Measurements from ENCODE around the gene CHAT. TPM values are rescaled to one million over a fixed set of nuclear protein-coding genes. Genes with fewer than 3 reads are reported as not detected.

Gene CHAT
- total RNA-seq, 3 donors from 2014 or later (not counting 1 experiment from before 2014, with no cell fraction given): not detected

DNA sequence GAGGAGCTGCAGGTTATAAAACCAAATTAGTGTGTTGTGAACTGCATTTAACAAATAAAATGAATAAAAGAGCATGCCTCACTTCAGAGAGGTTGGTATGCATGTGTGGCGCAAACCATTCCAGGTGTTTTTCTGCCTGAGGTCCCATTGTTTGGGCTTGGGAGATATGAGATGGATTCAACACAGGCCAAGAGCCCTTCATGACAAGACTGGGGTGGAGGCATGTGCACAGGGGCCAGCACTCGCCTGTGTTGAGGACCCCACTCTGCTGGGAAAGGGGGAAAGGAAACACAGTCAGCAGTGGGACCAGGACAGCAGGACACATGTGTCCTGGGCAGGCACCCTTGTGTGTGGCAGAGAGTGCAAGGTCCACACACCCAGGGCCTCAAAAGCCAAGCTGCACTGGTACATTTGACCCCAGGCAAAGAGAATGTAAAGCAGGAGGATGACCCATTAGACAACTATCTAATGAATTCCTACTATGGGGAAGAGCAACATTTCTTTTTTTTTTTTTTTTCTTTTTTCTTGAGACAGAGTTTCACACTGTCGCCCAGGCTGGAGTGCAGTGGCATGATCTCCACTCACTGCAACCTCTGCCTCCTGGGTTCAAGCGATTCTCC is 12.9 kb upstream of the CHAT start:
- no peaks in the 10 kb centered on the region for H3K27me3 ChIP-seq (ENCODE audit: control insufficient read depth, insufficient read depth, low read length)
- DNase-seq (no peak), ATAC-seq (no peak)
- no peaks in the 10 kb centered on the region for H3K36me3 Mint-ChIP-seq
- no peak overlapping the region for H3K4me3 Mint-ChIP-seq
- H3K27ac Mint-ChIP-seq: no peak overlapping the region
- H3K4me1 ChIP-seq (ENCODE audit: control insufficient read depth, insufficient read depth, low read length): no peaks in the 10 kb centered on the region
- WGBS (ENCODE audit: insufficient coverage): 68% methylated on average over 4 of the region's 4 CpGs
- intact Hi-C loops (cut with micrococcal nuclease): no loop called here
- no peak overlapping the region for H3K27ac ChIP-seq (ENCODE audit: low read length)
- peaks cover 31 to 52% of the 10 kb centered on the region in 2 donors for H3K27me3 Mint-ChIP-seq (ENCODE audit: low read depth in 2 of 2)
- no peak for TF ChIP-seq CTCF (IDR thresholded peaks at IDR 0.05)
- no peaks in the 10 kb centered on the region for H3K36me3 ChIP-seq (ENCODE audit: control insufficient read depth, insufficient read depth, low read length)
- H3K4me1 Mint-ChIP-seq: no peaks in the 10 kb centered on the region
- H3K9me3 Mint-ChIP-seq: no peaks in the 10 kb centered on the region
- no peaks in the 10 kb centered on the region for H3K9me3 ChIP-seq (ENCODE audit: control insufficient read depth, insufficient read depth, low read length)
- H3K4me3 ChIP-seq (ENCODE audit: low read length): no peak overlapping the region

- intact Hi-C loops (cut with micrococcal nuclease): no loop called here
- DNase-seq (no peak), ATAC-seq (no peak)
- Histone ChIP-seq H3K36me3 (ENCODE audit: control insufficient read depth, insufficient read depth, low read length) (no peaks in the 10 kb centered on the region), H3K9me3 (ENCODE audit: control insufficient read depth, insufficient read depth, low read length) (no peaks in the 10 kb centered on the region), H3K27me3 (ENCODE audit: control insufficient read depth, insufficient read depth, low read length) (peaks cover 2% of the 10 kb centered on the region), H3K4me1 (ENCODE audit: control insufficient read depth, insufficient read depth, low read length) (no peaks in the 10 kb centered on the region), H3K4me3 (ENCODE audit: low read length) (no peak overlapping the region), H3K27ac (ENCODE audit: low read length) (no peak overlapping the region)
- H3K27me3 Mint-ChIP-seq (ENCODE audit: low read depth in 2 of 2): peaks cover 27 to 53% of the 10 kb centered on the region in 2 donors
- H3K27ac Mint-ChIP-seq: no peak overlapping the region
- WGBS (ENCODE audit: insufficient coverage): 82% methylated on average over 7 of the region's 7 CpGs
- H3K9me3 Mint-ChIP-seq: no peaks in the 10 kb centered on the region
- no peak for TF ChIP-seq CTCF (IDR thresholded peaks at IDR 0.05)
- peaks cover 3% of the 10 kb centered on the region in 2 donors for H3K4me1 Mint-ChIP-seq
- H3K4me3 Mint-ChIP-seq: no peak overlapping the region
- no peaks in the 10 kb centered on the region for H3K36me3 Mint-ChIP-seq
These were observed 12.0 kb upstream of the CHAT start for GRCh38 chr10:49601857-49602256.

- H3K27me3 Mint-ChIP-seq (ENCODE audit: low read depth in 2 of 2): peaks cover 26 to 60% of the 10 kb centered on the region in 2 donors
- WGBS (ENCODE audit: insufficient coverage): 81% methylated on average over 2 of the region's 2 CpGs
- DNase-seq (no peak), ATAC-seq (no peak)
- H3K4me1 Mint-ChIP-seq: peaks cover 9% of the 10 kb centered on the region in 2 donors
- Histone ChIP-seq H3K27ac (ENCODE audit: low read length) (no peak overlapping the region), H3K36me3 (ENCODE audit: control insufficient read depth, insufficient read depth, low read length) (no peaks in the 10 kb centered on the region), H3K9me3 (ENCODE audit: control insufficient read depth, insufficient read depth, low read length) (no peaks in the 10 kb centered on the region), H3K4me3 (ENCODE audit: low read length) (no peak overlapping the region), H3K27me3 (ENCODE audit: control insufficient read depth, insufficient read depth, low read length) (peaks cover 2% of the 10 kb centered on the region), H3K4me1 (ENCODE audit: control insufficient read depth, insufficient read depth, low read length) (peaks cover 5% of the 10 kb centered on the region)
- no peak for TF ChIP-seq CTCF (IDR thresholded peaks at IDR 0.05)
- H3K4me3 Mint-ChIP-seq: no peak overlapping the region
- no peaks in the 10 kb centered on the region for H3K36me3 Mint-ChIP-seq
- no peak overlapping the region for H3K27ac Mint-ChIP-seq
- intact Hi-C loops (cut with micrococcal nuclease): no loop called here
- H3K9me3 Mint-ChIP-seq: no peaks in the 10 kb centered on the region
These were observed 11.3 kb upstream of the CHAT start for GRCh38 chr10:49602380-49603023.
